ENCODE measurements around the gene C2CD4A. TPM values are rescaled to one million over a fixed set of nuclear protein-coding genes. Genes with fewer than 3 reads are reported as not detected.

The C2CD4A gene
- total RNA-seq, 4 donors from 2014 or later: 0.12 to 0.40 (median 0.31) TPM; not detected in 1

DNA sequence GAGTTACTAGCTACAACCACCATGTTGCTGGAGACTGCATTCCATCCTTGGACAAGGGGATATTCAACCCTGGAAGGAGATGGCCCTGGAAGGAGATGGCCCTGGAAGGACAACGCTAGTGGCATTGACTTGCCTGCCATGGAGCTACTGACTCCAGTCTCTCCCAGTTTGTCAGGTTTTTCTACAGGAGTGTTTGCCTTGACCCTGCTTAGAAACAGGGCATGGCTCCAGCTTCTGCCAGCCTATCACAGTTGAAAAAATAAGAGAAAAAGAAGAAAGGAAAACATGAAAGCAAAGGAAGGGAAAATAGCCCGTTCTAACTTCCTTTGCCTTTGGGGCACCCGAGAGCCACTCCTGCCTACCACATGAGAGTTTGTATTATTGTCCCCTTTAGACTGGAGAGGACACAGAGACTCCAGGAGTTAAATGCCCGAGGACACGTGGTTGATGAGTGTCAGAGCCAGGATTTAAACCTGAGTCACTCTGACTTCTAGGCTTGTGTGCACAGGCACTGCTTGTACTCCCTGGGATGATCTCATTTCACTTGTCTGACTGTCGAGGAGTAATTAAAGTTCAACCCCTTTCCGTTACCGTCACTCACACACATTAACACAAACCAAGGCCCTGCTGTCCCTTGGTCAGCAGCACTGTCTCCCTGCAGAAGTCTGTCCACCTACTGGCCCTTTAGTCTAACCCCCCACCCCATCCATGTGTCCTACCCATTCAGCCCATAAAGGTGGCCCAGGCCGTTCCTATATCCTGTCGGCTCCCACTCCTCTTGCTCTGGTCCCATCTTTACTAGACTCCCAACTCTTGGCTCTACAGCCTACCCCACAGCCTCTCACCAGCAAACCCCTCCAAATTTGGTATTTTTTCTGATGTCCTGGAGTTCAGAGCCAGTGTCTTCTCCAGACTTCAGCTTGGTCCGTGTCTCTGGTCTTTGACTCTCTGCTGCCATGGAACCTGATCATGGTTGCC, 46.1 kb downstream of the C2CD4A start:
- Histone ChIP-seq H3K4me1 (peaks cover 0 to 7% (median 6%) of the 10 kb centered on the region in 3 donors), H3K27ac (no peak overlapping the region), H3K4me3 (no peak overlapping the region), H3K27me3 (no peaks in the 10 kb centered on the region), H3K36me3 (no peaks in the 10 kb centered on the region), H3K9me3 (no peaks in the 10 kb centered on the region)
- TF ChIP-seq, protein P1, sequence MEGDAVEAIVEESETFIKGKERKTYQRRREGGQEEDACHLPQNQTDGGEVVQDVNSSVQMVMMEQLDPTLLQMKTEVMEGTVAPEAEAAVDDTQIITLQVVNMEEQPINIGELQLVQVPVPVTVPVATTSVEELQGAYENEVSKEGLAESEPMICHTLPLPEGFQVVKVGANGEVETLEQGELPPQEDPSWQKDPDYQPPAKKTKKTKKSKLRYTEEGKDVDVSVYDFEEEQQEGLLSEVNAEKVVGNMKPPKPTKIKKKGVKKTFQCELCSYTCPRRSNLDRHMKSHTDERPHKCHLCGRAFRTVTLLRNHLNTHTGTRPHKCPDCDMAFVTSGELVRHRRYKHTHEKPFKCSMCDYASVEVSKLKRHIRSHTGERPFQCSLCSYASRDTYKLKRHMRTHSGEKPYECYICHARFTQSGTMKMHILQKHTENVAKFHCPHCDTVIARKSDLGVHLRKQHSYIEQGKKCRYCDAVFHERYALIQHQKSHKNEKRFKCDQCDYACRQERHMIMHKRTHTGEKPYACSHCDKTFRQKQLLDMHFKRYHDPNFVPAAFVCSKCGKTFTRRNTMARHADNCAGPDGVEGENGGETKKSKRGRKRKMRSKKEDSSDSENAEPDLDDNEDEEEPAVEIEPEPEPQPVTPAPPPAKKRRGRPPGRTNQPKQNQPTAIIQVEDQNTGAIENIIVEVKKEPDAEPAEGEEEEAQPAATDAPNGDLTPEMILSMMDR (IDR thresholded peaks at IDR 0.05): no peak
- peak; percentile 11 for TF ChIP-seq POLR2AphosphoS5 (IDR thresholded peaks at IDR 0.05)
- TF ChIP-seq EP300 (IDR thresholded peaks at IDR 0.05): no peak
- TF ChIP-seq POLR2A (IDR thresholded peaks at IDR 0.05): no peak
- ATAC-seq: no peak
- 70 to 82% methylated on average over 5 to 11 of the region's 11 CpGs for WGBS, 2 donors (ENCODE audit: low coverage in 1 of 2)

DNA sequence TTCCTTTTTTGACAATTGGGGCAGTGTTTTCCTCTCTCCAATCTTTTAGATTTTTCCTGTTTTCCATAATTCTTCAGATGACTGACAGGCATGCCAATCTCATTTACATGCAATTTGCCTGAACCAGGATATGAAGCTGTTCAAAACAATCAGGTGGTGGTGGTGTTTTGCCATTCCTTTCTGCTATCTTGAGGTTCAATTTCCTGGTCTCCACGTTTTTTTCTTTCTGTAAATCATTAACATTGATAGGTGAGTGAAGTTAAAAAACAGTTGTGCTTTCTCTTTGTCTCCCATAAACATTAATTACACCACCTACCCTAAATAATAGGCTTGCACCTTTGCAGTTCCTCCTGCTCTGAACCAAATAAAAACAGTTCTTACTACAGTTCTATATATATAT, 49.1 kb downstream of the C2CD4A start:
- Histone ChIP-seq H3K4me1 (peaks cover 0 to 16% (median 4%) of the 10 kb centered on the region in 3 donors), H3K27me3 (no peaks in the 10 kb centered on the region), H3K27ac (no peak overlapping the region), H3K4me3 (no peak overlapping the region), H3K36me3 (no peaks in the 10 kb centered on the region), H3K9me3 (no peaks in the 10 kb centered on the region)
- no peak for ATAC-seq
- TF ChIP-seq EP300 (IDR thresholded peaks at IDR 0.05) (no peak), POLR2AphosphoS5 (IDR thresholded peaks at IDR 0.05) (no peak), POLR2A (IDR thresholded peaks at IDR 0.05) (no peak)
- TF ChIP-seq, protein P1 (IDR thresholded peaks at IDR 0.05): no peak
- 27 to 43% methylated on average over 1 of the region's 1 CpG for WGBS, 2 donors (ENCODE audit: low coverage in 1 of 2)

DNA sequence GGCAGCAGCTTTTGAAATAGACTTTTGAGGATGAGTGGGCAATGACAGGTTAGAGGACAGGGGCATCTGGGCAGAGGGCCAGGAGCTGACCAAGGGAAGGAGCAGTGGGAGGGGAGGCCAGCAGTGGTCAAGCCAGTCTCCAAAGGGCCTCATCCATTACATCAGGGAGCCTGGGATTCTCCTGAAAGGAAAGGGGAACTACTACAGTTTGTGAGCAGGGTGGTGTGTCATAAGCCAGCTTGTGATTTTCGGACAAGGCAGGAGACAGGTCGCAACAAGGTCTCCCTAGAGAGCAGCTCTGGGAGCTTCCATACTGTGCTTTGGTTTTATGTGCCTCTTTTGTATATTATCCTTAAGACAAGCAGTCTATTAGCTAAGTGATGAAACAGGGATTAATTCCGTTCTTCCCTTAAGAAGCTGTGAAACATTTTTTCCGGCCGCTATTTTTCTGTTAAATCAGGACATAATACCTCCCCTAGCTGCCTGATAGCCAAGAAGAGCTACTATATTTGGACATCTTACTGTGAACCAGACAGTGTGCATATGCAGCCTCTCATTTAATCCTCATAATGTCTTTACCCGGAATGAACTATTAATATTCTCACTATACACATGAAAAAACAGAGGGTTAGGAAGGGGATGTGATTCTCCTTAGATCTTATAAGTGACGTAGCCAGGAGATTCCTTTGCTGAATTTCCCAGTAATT, 51.9 kb downstream of the C2CD4A start:
- Histone ChIP-seq H3K27ac (peak overlapping the region; percentile 66 to 78 (median 71)), H3K4me1 (peaks cover 0 to 16% (median 4%) of the 10 kb centered on the region in 3 donors), H3K9me3 (no peaks in the 10 kb centered on the region), H3K36me3 (no peaks in the 10 kb centered on the region), H3K4me3 (peak overlapping the region; percentile 16 to 34), H3K27me3 (no peaks in the 10 kb centered on the region)
- ATAC-seq: peak; percentile 10
- WGBS, 2 donors (ENCODE audit: low coverage in 1 of 2): 24 to 30% methylated on average over 5 to 7 of the region's 7 CpGs
- TF ChIP-seq EP300 (IDR thresholded peaks at IDR 0.05): no peak
- TF ChIP-seq, protein P1 (IDR thresholded peaks at IDR 0.05): no peak
- TF ChIP-seq POLR2AphosphoS5 (IDR thresholded peaks at IDR 0.05): no peak
- TF ChIP-seq POLR2A (IDR thresholded peaks at IDR 0.05): no peak

DNA sequence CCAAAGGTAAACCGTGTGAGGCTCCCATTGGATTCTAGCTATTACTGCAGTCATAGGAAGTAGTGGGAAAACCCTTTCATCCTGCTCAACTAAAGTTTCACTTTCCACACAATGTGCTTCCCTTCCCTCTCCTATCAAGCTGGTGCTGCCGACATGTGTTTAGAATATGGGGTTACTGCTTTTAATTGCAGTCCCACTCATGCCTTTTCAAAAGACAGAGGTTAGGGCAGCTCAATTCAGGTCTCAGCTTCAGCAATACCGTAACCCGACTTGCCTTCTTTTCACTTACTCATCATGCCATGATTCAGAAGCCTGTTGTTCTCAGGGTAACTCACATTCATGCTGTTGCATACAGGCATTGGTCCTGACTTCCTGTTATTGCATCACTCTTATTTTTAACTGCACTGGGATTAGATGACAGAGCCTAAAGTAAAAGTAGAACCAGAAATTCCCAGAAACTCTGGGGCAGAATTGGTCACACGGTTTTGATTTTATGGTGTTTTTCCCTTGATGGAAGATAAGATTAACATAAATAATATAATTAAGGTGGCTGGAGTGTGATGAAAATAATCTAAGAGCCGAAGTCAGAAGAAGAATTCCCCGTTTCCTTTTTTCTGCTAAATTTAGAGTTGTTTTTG, 52.6 kb downstream of the C2CD4A start:
- H3K4me1 ChIP-seq: peaks cover 0 to 16% (median 4%) of the 10 kb centered on the region in 3 donors
- peak; percentile 76 for TF ChIP-seq POLR2AphosphoS5 (IDR thresholded peaks at IDR 0.05)
- TF ChIP-seq POLR2A (IDR thresholded peaks at IDR 0.05): no peak
- TF ChIP-seq EP300 (IDR thresholded peaks at IDR 0.05): no peak
- H3K9me3 ChIP-seq: no peaks in the 10 kb centered on the region
- 25 to 37% methylated on average over 7 of the region's 7 CpGs for WGBS, 2 donors (ENCODE audit: low coverage in 1 of 2)
- H3K4me3 ChIP-seq: peak overlapping the region; percentile 16 to 34
- peak overlapping the region; percentile 66 to 78 (median 71) for H3K27ac ChIP-seq
- no peaks in the 10 kb centered on the region for H3K27me3 ChIP-seq
- H3K36me3 ChIP-seq: no peaks in the 10 kb centered on the region
- ATAC-seq: peak; percentile 95

DNA sequence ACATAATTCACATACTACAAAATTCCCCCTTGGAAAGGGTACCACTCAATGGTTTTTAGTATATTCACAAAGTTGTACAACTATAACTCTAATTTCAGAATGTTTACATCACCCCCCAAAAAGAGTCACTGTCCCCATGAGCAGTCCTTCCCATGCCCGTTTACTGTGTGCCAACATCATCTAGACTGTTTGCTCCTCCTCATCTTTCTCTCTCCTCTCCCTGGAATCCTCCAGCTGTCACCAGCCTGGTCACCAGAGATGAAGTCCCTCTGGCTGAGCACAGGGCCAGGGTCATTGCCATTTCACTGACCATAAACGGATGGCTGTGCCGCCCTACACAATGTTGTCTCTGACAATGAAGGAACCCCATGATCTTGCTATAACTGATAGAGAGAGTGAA, 53.1 kb downstream of the C2CD4A start:
- Histone ChIP-seq H3K4me3 (no peak overlapping the region), H3K36me3 (no peaks in the 10 kb centered on the region), H3K4me1 (peaks cover 0 to 16% (median 4%) of the 10 kb centered on the region in 3 donors), H3K9me3 (no peaks in the 10 kb centered on the region), H3K27me3 (no peaks in the 10 kb centered on the region), H3K27ac (peak overlapping the region; percentile 25 to 78 (median 71))
- 94 to 95% methylated on average over 2 to 3 of the region's 3 CpGs for WGBS, 2 donors (ENCODE audit: low coverage in 1 of 2)
- ATAC-seq: no peak
- no peak for TF ChIP-seq POLR2A (IDR thresholded peaks at IDR 0.05)
- no peak for TF ChIP-seq POLR2AphosphoS5 (IDR thresholded peaks at IDR 0.05)

Other genes with a start within 250 kb of the C2CD4A start
- 100 to 1,000 TPM in 1 of 4 donors, 10 to 100 TPM in 3; 62.2 to 108 (median 83.4) TPM for gene VPS13C, start 6.5 kb upstream of the C2CD4A start, total RNA-seq
- 1 to 10 TPM in 2 of 4 donors, under 1 TPM in 2; 0.17 to 2.7 (median 1.1) TPM for gene C2CD4B, start 98.3 kb downstream of the C2CD4A start, total RNA-seq

Data from gastroesophageal sphincter (tissue), 4 donors.